Activated T-cell treated with anti-CD3 and anti-CD28 coated beads, Interleukin-2, amount 50 U/mL, for 48 hours (primary cell): ENCODE data around the gene CAAP1.
"Not testable (repeated sequence)": the region's sequence is repeated elsewhere in the genome, so short reads cannot be mapped to it uniquely, and the experiment has no call there.

Experiments used
- DNase-seq, 2 experiments: peaks; one replicate each; pipeline ENCODE4 v3.0.0-alpha.2; 2020

Gene CAAP1, protein sequence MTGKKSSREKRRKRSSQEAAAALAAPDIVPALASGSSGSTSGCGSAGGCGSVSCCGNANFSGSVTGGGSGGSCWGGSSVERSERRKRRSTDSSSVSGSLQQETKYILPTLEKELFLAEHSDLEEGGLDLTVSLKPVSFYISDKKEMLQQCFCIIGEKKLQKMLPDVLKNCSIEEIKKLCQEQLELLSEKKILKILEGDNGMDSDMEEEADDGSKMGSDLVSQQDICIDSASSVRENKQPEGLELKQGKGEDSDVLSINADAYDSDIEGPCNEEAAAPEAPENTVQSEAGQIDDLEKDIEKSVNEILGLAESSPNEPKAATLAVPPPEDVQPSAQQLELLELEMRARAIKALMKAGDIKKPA

DNA sequence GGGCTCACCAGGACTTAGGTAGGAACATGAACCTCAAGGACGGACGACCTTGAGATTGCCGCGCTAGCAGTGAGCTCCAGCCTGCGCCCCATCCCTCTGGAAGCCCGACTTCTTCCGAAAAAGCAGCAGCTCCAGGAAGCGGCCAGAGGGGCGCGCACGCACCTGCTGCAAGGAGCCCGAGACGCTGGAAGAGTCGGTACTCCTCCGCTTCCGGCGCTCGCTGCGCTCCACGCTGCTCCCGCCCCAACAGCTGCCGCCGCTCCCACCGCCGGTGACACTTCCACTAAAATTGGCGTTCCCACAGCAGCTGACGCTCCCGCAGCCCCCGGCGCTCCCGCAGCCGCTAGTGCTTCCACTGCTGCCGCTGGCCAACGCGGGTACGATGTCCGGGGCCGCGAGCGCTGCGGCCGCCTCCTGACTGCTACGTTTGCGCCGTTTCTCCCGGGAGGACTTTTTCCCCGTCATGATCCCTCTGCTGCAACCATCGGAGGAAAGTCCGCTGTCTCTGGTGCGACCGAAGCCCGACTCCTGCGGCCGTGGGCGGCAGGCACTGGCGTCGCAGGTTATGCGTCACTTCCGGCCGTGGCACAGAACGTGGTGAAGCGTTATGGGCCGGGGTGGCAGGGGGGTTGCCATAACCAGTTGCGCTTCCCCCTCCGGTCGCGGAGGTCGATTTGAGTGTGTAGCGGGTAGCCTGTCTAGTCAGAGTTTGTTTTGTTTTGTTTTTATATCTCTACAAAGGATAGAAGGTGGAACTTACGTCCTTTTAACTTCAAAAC, at the start of gene CAAP1:
Gene CAAP1, minus strand, starts transcription at position 552 of the 779 bp plus-strand sequence. Its CDS starts 87 bp downstream, at position 465.
- DNase-seq, result peak; percentile 94

DNA sequence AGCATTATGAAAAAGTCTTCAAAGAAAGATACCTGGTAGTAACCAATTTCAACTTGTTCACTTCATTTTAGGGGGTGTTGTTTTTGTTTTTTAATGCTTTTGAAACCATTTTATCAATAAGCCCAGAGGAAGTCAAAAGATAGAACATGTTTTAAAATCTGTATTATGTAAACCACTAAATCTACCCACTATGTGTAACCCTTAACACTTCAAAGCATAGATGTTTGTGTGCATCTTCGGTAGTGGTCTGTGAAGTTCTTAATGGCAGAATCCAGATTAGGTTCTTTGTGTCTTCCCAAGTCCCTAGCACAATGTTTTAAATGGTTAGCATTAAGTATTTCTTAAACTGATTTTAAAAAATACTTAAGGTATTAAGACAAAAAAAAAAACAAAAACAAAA, 48.2 kb upstream of the CAAP1 start:
- no peak for DNase-seq

- DNase-seq, result no peak
Measured at GRCh38 chr9:26939955-26940711, 47.5 kb upstream of the CAAP1 start.

DNA sequence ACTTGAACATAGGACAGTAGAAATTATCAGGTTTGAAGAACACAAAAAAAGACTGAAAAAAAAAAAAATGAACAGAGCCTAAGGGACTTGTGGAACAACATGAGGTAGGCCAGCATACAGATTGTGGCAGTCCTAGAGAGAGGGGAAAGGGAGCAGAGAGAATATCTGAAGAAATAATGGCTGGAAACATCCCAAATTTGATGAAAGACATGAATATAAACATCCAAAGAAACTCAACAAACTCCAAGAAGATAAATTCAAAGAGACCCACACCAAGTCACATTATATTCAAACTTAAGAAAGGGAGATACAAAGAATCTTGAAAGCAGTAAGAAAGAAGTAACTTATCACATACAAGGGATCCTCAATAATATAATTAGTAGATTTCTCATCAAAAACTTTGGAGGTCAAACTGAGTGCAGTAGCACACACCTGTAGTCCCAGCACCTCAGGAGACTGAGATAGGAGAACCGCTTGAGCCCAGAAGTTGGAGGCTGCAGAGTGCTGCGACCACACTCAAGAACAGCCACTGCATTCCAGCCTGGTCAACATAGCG, 45.3 kb upstream of the CAAP1 start:
- no peak for DNase-seq

DNA sequence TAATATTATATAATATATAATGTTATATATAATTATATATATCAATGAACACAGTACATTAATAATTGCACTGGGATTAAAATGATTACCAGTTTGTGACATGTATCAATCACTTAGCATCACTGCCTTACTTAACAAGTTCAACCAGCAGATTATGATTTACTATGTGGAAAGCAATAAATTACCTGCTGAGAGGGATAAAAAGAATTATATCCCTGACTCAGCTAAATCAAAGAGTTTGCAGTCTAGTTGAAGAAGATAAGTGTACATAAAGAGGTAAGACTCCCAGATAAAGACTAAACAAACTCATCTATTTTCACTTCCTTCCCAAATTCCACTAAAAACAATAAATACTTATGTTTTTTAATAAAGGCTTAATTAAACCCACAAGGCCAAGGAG, 43.2 kb upstream of the CAAP1 start:
- no peak for DNase-seq

DNA sequence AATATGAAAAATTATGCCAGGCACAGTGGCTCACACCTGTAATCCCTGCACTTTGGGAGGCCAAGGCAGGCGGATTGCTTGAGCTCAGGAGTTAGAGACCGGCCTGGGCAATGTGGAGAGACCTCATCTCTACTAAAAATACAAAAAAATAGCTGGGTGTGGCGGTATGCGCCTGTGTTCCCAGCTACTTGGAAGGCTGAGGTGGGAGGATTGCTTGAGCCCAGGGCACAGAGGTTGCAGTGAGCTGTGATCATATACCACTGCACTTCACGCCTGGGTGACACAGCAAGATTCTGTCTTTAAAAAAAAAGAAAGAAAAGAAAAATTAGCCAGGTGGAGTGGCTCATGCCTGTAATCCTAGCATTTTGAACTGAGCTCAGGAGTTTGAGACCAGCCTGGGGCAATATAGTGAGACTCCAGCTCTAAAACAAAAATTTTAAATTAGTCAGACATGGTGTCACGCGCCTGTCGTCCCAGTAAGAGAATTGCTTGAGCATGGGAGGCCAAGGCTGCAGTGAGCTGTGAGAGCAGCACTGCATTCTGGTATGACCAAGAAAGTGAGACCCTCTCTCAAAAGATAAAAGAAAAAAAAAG, 36.4 kb upstream of the CAAP1 start:
- no peak for DNase-seq

GRCh38 chr9:26925609-26926008, 33.0 kb upstream of the CAAP1 start:
- no peak for DNase-seq

DNA sequence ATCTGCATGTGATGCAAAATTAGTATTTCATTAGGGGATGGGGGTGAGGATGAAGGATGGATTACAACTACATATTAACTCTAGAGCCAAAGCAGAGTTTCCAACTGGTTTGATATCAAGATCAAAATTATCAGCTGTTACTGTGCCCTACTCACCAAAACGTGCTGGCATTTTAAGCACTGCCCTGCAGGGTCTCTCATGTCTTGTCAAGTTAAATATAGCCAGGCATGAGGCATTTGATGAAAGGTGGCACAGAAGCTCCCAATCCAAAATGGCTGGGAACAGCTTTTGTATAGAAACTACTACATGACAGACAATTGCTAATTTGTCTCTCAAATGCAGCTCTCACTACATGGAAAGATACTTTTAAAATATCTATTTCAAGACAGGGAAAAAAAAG, 27.1 kb upstream of the CAAP1 start:
- no peak for DNase-seq

DNA sequence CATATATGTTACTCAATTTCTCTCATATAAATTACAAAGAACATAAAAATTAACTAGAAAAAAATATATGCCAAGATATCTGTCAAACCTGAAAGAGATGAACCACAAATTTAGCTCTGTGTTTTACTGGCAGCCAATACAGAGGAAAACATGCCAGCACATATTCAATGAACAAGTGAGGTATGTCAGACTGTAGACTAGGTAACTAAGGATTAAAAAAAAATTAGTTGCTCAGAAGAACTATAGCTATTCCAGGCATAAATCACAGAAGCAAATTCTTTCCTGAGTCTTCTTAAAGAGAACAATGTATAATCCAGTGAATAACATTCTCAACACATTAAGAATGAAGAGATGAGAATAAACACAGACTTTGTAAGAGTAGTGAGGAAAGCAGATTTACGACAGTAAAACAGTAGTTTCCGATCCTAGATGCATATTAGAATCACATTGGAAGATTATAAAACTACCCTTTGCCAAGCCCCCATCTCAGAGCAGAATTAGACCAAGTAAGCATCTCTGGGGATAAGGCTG, 20.6 kb upstream of the CAAP1 start:
- DNase-seq, result no peak

- DNase-seq, result no peak
Measured at GRCh38 chr9:26904671-26905070, 12.1 kb upstream of the CAAP1 start.

- DNase-seq, result no peak
Measured at GRCh38 chr9:26904070-26904469, 11.5 kb upstream of the CAAP1 start.

DNA sequence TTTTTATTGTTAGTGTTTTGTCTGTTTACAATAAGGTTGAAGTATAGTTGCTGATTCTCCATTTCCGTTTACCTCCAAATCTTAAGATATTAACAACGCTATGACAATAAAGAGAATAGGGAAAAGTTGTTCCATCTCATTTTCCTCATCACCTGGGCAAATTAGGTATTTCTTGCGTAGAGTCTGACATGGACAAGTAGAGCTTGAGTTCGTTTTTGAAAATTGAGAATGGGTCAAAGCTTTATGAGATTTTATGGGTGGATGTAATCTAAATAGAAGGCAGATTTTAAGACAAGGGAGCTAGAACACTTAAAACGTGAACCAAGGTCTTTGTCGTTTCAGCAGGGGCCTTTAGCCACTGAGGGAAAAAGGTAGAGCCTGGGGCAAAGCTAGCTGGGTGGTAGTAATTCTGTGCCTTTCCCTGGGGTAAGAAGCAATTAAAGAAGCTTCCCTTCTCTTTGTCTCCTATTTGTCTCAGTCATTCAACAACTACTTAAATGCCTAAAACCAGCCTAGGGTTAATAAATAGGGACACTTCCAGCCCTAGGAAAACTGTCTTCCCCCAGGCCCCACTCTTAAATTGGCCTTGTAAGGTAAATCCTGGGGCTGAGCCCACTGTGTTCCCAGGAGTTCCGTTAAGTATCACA, 551 bp upstream of the CAAP1 start:
- DNase-seq, result no peak

DNA sequence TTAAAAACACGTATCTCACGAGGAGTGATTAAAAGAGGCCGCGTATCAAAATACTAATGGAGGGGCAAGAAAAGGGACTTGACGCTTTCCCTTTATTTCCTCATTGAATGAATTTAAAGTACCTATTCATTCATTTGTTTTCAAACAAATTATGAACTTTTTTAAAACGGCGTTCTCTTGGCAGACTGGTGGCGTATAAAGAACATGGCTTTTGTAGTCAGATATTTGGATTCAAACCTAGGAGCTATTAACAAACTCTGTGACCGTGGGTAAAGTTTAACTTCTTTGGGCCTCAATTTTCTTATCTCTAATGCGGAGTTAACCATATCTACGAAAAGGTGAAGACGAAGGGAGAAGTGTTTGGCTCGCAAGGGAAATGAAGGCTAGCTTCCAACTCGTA, 876 bp downstream of the CAAP1 start:
- DNase-seq, result no peak

GRCh38 chr9:26888271-26888670, 4.3 kb downstream of the CAAP1 start:
- DNase-seq, result no peak

GRCh38 chr9:26882154-26882553, 10.4 kb downstream of the CAAP1 start:
- DNase-seq, result no peak

DNA sequence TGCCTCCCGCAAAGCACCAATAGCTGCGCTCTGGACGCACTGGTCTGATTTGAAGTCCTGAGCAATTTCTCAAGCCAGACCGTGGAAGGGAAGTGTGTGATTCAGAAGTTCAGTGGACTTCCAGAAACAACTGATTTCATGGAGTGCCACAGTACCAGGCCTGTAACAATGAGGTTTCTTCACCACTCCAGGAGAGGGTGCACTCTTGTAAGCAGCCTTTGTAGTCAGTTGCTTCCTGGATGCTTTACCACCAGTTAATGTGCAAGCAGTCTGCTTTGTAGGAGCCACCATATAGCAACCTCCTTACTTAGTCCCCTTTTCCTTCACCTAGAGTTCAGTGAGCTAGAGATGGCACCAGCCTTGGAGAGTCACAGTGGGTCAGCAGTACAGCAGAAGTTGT, 12.3 kb downstream of the CAAP1 start:
- no peak for DNase-seq

DNA sequence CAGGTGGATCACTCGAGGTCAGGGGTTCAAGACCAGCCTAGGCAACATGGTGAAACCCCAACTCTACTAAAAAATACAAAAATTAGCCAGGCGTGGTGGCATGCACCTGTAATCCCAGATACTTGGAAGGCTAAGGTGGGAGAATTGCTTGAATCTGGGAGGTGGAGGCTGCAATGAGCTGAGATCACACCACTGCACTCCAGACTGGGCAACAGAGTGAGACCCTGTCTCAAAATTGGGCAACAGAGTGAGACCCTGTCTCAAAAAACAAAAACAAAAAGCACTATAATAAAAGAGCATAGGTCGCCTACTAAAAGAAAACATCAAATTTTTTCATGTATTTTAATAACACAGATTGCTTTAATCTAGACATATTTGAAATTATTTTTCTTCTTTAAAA, 17.4 kb downstream of the CAAP1 start:
- DNase-seq, result not testable (repeated sequence)

DNA sequence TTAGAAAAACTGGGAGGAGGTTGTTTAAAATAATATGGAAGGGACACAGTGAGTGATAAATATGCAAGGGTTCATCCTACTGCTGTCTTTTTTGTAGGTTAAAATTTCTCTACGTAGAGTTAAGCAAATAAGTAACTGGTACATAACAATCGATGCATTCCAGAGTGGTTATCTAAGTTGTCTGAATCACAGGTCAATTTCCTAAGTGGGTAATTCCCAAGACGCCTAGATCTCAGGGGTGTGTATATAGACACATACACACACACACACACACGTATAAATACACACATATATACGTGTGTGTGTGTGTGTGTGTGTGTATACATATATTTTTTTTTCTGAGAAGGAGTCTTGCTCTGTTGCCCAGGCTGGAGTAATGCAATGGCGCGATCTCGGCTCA, 22.3 kb downstream of the CAAP1 start:
- no peak for DNase-seq

DNA sequence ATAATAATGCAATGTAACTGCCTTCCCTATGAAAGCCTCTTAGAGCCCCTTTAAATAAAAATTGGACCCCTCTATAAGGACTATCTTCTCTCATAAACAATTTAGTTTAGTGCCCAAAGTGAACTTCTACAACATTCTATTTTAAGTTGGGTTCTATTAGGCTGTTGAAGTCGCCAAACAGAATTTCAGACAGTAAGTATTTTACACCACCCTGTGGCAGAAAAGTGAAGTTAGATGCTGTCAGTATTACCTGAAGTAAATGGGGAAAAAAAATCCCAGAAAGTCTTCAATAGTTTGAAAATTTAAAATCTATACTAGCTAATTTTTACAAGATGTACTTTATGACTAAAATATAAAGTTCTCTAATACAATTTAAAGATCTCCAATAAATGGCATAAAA, 29.5 kb downstream of the CAAP1 start:
- DNase-seq, result no peak

DNA sequence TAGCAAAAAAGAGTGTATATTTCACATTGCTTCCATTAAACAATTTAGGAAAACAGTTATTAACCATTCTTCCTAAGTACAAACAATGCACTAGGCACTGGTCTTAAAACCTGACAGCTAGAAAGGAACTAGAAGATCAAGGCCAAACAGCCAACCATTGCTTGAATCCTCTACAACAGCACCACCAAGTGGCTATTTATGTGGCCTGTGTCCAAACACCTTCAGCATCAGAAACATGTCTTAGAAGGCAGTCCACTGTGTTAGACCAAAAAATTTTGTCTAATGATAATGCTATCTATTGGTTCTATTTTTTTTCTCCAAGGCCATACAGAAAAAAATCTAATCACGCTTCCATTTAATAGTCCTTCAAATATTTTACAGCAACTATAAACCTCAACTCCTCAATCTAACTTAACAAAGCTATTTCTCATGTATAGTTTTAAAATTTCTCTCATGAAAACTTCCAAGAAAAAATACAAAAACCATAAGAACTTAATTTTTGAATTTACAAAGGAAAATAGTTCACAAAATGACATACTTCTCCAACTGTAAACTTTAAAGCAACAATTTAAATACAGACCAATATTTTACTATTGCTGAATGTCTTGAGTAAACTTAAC, 36.1 kb downstream of the CAAP1 start:
- DNase-seq, result peak in 1 of 2 experiments; percentile 21

GRCh38 chr9:26850995-26851394, 41.6 kb downstream of the CAAP1 start:
- DNase-seq, result no peak

- DNase-seq, result no peak
Measured at GRCh38 chr9:26833792-26834191, 58.8 kb downstream of the CAAP1 start.
